Aortic smooth muscle cell (primary cell): ENCODE results near the gene CASR. TPM values are rescaled to one million over a fixed set of nuclear protein-coding genes. Genes with fewer than 3 reads are reported as not detected.

ENCODE experiments used
- total RNA-seq: library from RNA; depleted of rRNA; stranded (reverse); fragments of >200 nt; gene quantifications from 2 replicates; pipeline ENCODE4 v1.2.3, GENCODE V29; 2014

The CASR gene
- not detected in 2 replicates for total RNA-seq

GRCh38 chr3:122183521-122183892, at the start of gene CASR:
Gene CASR (plus strand): TSS chr3:122183668. CDS start chr3:122254190, 70,522 bp downstream.

GRCh38 chr3:122324871-122325323, 141.4 kb downstream of the CASR start, which contains the start of gene CSTA:
Gene CSTA (plus strand): TSS chr3:122325248. CDS start chr3:122325293, 45 bp downstream.

Other genes with a start within 250 kb of the CASR start
- not detected in 2 replicates for gene ILDR1, start 161.4 kb upstream of the CASR start, total RNA-seq
- under 0.01 TPM in 1 of 2 replicates, not detected in the other for gene CD86, start 128.3 kb upstream of the CASR start, total RNA-seq
- gene CSTA, start 141.6 kb downstream of the CASR start, total RNA-seq: 0.66 TPM in 1 of 2 replicates, not detected in the other
- gene MIX23, start 199.6 kb downstream of the CASR start, total RNA-seq: 26.3 and 26.7 TPM in 2 replicates
- 11.9 and 19.8 TPM in 2 replicates for gene FAM162A, start 200.5 kb downstream of the CASR start, total RNA-seq
- gene WDR5B, start 232.4 kb downstream of the CASR start, total RNA-seq: 4.6 and 6.4 TPM in 2 replicates